HG03108 (cell line): ENCODE measurements around the gene CMPK2.

Experiments
- ATAC-seq: cut with Tn5 transposase; IDR thresholded peaks from one replicate; pipeline ENCODE4 v1.9.1; 2021; ENCODE audit warnings: moderate library complexity; ENCODE audit not compliant: unreplicated experiment

CMPK2 gene

GRCh38 chr2:6845312-6845711 is 20.4 kb downstream of the CMPK2 start:
- ATAC-seq, result no peak

GRCh38 chr2:6841537-6842287 is 24.0 kb downstream of the CMPK2 start:
- ATAC-seq, result no peak

- no peak for ATAC-seq
These were observed 26.9 kb downstream of the CMPK2 start for GRCh38 chr2:6838673-6839319.

- ATAC-seq, result no peak
These were observed 30.2 kb downstream of the CMPK2 start for GRCh38 chr2:6835467-6835866.

DNA sequence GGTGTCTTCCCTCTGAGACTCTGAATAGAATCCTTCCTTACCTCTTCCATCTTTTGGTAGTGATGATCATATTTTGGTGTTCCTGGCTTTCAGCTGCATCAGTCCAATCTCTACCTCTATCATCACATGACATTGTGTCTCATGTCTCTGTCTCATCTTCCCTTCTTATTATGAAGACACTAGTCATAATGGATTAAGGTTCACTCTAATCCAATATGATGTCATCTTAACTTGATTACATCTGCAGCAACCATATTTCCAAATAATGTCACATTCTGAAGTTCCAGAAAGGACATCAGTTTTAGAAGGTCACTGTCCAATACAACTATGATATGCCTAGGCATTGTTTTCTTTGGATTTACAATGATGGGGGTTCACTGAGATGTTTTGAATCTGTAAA is 31.5 kb downstream of the CMPK2 start:
- no peak for ATAC-seq

GRCh38 chr2:6833300-6833604 is 32.5 kb downstream of the CMPK2 start:
- no peak for ATAC-seq

- ATAC-seq, result no peak
These were observed 33.0 kb downstream of the CMPK2 start for GRCh38 chr2:6832596-6833299.

DNA sequence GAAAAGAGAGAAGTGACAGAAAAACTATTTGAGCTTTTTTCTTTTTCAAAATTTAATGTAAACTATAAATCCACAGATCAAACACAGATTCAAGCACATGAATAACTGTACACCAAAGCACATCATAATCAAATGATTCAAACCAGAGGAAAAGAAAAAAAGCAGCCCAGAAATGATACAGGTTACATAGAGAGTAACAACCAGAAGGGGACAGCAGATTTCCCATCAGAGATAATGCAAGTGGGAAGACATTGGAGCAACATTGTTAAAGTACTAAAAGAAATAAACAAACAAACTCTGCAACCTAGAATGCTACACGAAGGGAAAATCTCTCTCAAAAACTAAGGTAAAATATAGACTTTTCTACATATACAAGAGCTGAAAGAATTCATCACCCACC is 34.5 kb downstream of the CMPK2 start:
- no peak for ATAC-seq

DNA sequence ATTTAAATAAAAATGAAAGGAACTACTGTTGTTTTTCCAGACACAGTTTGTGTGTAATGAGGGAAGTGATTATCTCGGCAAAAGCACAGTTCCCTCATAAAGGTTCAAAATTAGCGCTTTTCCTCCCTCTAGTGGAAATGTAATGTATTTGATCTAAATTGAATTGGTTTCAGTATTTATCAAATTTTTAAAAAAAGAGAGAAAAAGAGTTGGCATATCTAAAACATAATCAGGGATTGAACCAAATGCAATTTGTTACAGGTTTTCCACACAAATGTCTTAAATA is 37.5 kb downstream of the CMPK2 start:
- no peak for ATAC-seq

DNA sequence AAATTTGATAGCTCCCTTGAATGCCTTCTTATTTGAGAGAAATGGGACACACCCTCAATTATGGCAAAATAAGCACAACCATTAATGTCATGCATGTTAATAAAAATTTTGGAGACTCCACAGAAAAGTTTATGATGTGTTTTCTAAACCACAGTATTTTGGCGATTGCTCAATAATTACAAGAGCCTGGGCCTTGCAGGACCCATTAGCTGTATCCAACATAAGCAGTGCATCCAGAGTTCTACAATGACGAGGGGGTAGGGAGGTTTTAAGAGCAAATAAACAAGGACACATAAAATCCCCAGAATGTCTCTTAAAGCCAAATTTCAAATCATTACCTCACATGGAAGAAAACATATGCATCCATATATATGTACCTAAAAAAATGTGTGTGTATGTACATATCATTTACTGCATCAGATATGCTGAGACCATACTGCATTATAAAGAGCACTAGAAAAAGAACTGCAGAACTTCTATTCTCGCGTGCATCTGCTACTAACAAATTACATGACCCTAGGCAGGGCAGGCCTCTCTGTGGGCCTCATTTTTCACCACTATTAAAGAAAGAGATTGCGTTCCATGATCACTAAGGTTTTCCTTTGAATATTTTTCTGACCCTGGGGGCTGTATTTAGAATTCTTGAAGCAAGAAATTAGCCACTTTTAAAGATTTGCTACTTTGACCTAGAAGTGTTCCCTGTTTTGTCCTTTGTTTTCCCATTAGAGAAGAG is 38.0 kb downstream of the CMPK2 start:
- no peak for ATAC-seq

- ATAC-seq, result peak; percentile 94
These were observed 39.4 kb downstream of the CMPK2 start for GRCh38 chr2:6826081-6826913.

DNA sequence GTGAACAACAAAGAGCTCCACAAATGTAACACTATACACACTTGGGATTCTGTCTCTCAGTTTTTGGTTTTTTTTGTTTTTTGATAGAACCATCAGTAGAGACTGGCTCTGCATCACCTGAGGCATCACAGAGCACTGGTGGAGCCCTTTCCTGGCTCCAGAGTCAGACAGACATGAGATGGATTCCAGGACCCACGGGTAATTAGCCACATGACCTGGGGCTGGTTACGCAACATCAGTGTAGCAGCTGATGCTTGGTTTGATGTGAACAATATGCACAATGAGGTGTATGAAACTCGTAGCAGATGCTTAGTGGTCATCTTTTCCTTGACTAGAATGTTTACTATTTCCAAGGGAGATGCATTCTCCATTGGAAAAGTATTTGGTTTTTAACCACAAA is 40.7 kb downstream of the CMPK2 start:
- no peak for ATAC-seq

- no peak for ATAC-seq
These were observed 42.6 kb downstream of the CMPK2 start for GRCh38 chr2:6823111-6823510.

GRCh38 chr2:6822406-6822805 is 43.3 kb downstream of the CMPK2 start:
- no peak for ATAC-seq

- no peak for ATAC-seq
These were observed 44.7 kb downstream of the CMPK2 start for GRCh38 chr2:6820903-6821584.

- no peak for ATAC-seq
These were observed 45.5 kb downstream of the CMPK2 start for GRCh38 chr2:6820236-6820635.

DNA sequence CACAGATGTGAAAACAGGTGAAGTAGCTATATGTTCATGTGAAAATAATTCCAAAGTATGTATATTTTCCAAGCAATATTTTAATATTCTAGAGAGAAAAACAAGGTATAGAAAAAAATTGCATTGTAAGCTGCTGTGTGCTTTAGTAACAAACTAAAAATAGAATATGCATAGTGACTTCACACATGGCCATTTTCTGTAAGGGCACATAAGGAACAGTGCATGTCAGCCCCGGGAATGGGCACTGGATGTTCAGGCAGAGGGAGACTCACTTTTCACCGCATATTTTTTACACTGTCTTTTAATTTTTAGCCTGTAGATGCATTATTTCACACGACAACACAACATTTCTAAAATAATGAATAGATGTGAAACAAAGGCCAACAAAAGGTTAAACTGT is 46.0 kb downstream of the CMPK2 start:
- no peak for ATAC-seq

GRCh38 chr2:6818012-6818411 is 47.7 kb downstream of the CMPK2 start:
- ATAC-seq, result no peak

- no peak for ATAC-seq
These were observed 50.8 kb downstream of the CMPK2 start for GRCh38 chr2:6814869-6815268.

DNA sequence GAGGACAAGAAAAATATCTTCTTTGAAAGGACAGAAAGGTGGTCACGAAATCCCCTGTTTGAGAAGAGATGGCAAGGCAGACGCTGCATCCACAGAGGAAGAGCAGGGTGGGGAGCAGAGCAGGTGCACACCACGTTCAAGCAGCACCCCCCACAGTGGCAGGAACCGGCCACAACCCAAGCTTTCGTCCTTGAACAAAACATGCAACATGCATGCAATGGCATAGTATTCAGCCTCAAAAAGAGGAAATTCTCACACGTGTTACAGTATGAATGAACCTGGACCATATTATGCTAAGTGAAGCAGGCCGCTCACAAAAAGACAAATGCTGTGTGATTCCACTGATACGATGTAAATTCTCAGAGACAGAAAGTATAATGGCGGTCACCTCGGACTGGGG is 51.4 kb downstream of the CMPK2 start:
- ATAC-seq, result no peak
